ENCODE results near the gene GCG. TPM values are rescaled to one million over a fixed set of nuclear protein-coding genes. Genes with fewer than 3 reads are reported as not detected.
A peak's percentile ranks its signal among the peaks of the same experiment; 100 is the strongest.

GCG gene
- total RNA-seq, 2 experiments from 2014 or later: not detected

DNA sequence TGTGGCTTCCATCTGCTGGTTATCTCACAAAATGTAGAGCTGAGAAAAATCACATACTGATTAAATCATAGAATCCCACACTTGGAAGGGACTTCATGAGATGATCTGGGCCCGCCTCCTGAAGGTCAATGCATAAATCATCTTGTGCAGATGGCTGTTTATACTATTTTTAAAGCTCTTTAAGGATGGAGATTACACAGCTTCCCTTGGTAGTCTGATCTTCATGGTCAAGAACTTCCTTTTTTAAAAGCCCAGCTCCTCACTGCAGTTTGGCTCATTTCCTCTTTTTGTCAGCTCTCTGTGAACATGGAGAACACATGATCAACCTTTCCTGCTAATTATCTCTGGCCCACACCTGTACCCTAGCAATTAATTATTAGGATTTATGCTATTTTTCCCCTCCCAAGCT is 25.9 kb downstream of the GCG start:
- Histone ChIP-seq H4K20me1 (ENCODE audit: insufficient read depth, low read length) (no peaks in the 10 kb centered on the region), H3K36me3 (ENCODE audit: insufficient read depth, low read length) (no peaks in the 10 kb centered on the region), H3K4me1 (ENCODE audit: insufficient read depth, low read length, poor library complexity, severe bottlenecking) (peaks cover 15% of the 10 kb centered on the region), H3K9me2 (ENCODE audit: insufficient read depth, low read length) (no peaks in the 10 kb centered on the region), H3K9me3 (ENCODE audit: low read length) (no peaks in the 10 kb centered on the region), H3K79me2 (ENCODE audit: insufficient read depth, low read depth, low read length) (no peaks in the 10 kb centered on the region), H3K4me3 (ENCODE audit: low read depth, low read length, poor library complexity, severe bottlenecking) (no peak overlapping the region), H3K4me2 (ENCODE audit: low read length) (peak overlapping the region; percentile 44), H2AFZ (ENCODE audit: low read length) (peak overlapping the region; percentile 60; the same call in 1 of the 2 replicates), H3K27ac (ENCODE audit: low read depth, low read length, poor library complexity, severe bottlenecking) (peak overlapping the region; percentile 27)
- CTCF ChIA-PET (ENCODE audit: unreplicated experiment): no interaction called here
- POLR2A ChIA-PET: interaction anchor here (0.5 to 2.1 kb wide), 6 partner anchors 9 to 216 kb away, joined by 3 to 9 read pairs (median 3); no protein-coding TSS in a partner anchor
- intact Hi-C loops (cut with micrococcal nuclease; ENCODE audit: unreplicated experiment): loop anchor here (2.0 kb wide), 1 partner anchor 117 kb away; no protein-coding TSS in a partner anchor
- no TSS peak for BruUV-seq (replicated peaks)
- no peak for TF ChIP-seq EZH2phosphoT487 (IDR thresholded peaks at IDR 0.05; ENCODE audit: borderline replicate concordance, low read depth, low read length)
- TF ChIP-seq, protein P1, sequence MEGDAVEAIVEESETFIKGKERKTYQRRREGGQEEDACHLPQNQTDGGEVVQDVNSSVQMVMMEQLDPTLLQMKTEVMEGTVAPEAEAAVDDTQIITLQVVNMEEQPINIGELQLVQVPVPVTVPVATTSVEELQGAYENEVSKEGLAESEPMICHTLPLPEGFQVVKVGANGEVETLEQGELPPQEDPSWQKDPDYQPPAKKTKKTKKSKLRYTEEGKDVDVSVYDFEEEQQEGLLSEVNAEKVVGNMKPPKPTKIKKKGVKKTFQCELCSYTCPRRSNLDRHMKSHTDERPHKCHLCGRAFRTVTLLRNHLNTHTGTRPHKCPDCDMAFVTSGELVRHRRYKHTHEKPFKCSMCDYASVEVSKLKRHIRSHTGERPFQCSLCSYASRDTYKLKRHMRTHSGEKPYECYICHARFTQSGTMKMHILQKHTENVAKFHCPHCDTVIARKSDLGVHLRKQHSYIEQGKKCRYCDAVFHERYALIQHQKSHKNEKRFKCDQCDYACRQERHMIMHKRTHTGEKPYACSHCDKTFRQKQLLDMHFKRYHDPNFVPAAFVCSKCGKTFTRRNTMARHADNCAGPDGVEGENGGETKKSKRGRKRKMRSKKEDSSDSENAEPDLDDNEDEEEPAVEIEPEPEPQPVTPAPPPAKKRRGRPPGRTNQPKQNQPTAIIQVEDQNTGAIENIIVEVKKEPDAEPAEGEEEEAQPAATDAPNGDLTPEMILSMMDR (conservative IDR thresholded peaks at IDR 0.05; ENCODE audit: low read length): no peak
- peak; percentile 75 for DNase-seq (ENCODE audit: low spot score)

DNA sequence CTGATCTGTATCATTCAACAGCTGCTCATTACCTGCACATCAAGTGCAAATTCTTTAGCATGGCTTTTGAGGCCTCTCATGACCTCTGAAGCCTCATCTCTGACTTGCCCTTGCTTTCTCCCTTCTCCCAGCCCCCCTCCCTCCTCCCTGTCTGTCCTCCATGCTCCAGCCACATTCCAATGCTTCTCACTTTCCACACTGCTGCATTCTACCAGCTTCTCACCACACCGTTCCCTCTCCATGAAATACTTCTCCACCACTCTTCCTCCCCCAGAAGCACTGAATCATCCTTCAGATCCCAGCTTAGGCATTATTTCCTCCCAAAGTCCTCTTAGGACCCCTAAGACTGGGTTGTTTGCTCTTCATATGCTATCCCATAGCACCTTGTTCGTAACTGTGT is 26.9 kb downstream of the GCG start:
- CTCF ChIA-PET (ENCODE audit: unreplicated experiment): interaction anchor here (1.3 kb wide), 1 partner anchor 538 kb away, joined by 4 read pairs; no protein-coding TSS in a partner anchor
- intact Hi-C loops (cut with micrococcal nuclease; ENCODE audit: unreplicated experiment): no loop called here
- H3K9me3 ChIP-seq (ENCODE audit: low read length): no peaks in the 10 kb centered on the region
- POLR2A ChIA-PET: interaction anchor here (0.6 to 0.8 kb wide), 2 partner anchors 9 to 19 kb away, joined by 3 to 4 read pairs; no protein-coding TSS in a partner anchor
- BruUV-seq (replicated peaks): no TSS peak
- H3K36me3 ChIP-seq (ENCODE audit: insufficient read depth, low read length): no peaks in the 10 kb centered on the region
- H2AFZ ChIP-seq (ENCODE audit: low read length): peak overlapping the region; percentile 60; the same call in 1 of the 2 replicates
- H3K27ac ChIP-seq (ENCODE audit: low read depth, low read length, poor library complexity, severe bottlenecking): no peak overlapping the region
- H4K20me1 ChIP-seq (ENCODE audit: insufficient read depth, low read length): no peaks in the 10 kb centered on the region
- TF ChIP-seq, protein P1 (conservative IDR thresholded peaks at IDR 0.05; ENCODE audit: low read length): no peak
- no peak for TF ChIP-seq EZH2phosphoT487 (IDR thresholded peaks at IDR 0.05; ENCODE audit: borderline replicate concordance, low read depth, low read length)
- no peaks in the 10 kb centered on the region for H3K9me2 ChIP-seq (ENCODE audit: insufficient read depth, low read length)
- no peak overlapping the region for H3K4me2 ChIP-seq (ENCODE audit: low read length)
- no peak overlapping the region for H3K4me3 ChIP-seq (ENCODE audit: low read depth, low read length, poor library complexity, severe bottlenecking)
- H3K79me2 ChIP-seq (ENCODE audit: insufficient read depth, low read depth, low read length): no peaks in the 10 kb centered on the region
- H3K4me1 ChIP-seq (ENCODE audit: insufficient read depth, low read length, poor library complexity, severe bottlenecking): peaks cover 15% of the 10 kb centered on the region
- no peak for DNase-seq (ENCODE audit: low spot score)

Measured in OCI-LY7 (cell line).